Neural cell (in vitro differentiated cells): ENCODE measurements around the gene FAM171A1.

Source experiments
- EZH2 ChIP-seq: fragments of 200-600, 300-800 bp; shearing (Covaris generic), sonication (generic); IDR thresholded peaks from 2 replicates; pipeline ENCODE4 v1.6.1; 2014; ENCODE audit warnings: antibody characterized with exemption, low read length, borderline replicate concordance, mild to moderate bottlenecking; ENCODE audit not compliant: insufficient read depth, poor library complexity, severe bottlenecking
- POLR2AphosphoS5 ChIP-seq: IDR thresholded peaks from 2 replicates; pipeline ENCODE4 v1.6.1; 2012
- RAD21 ChIP-seq: fragments of 450-650 bp; conservative IDR thresholded peaks from 2 replicates; pipeline ENCODE4 v1.6.1; 2014; ENCODE audit warnings: antibody characterized with exemption, mild to moderate bottlenecking, moderate library complexity
- TAF1 ChIP-seq: IDR thresholded peaks from 2 replicates; pipeline ENCODE4 v1.6.1; 2012; ENCODE audit warnings: low read depth
- TF ChIP-seq, protein P1 (sequence below): fragments of 450-650 bp; IDR thresholded peaks from 2 replicates; pipeline ENCODE4 v1.5.1; 2014; ENCODE audit warnings: antibody characterized with exemption, mild to moderate bottlenecking, moderate library complexity; ENCODE audit not compliant: poor library complexity, severe bottlenecking
- TF ChIP-seq, protein P2 (sequence below): IDR thresholded peaks from 2 replicates; pipeline ENCODE4 v1.6.1; 2012; ENCODE audit warnings: borderline replicate concordance

GRCh38 chr10:15416034-15416433 is 44.9 kb upstream of the FAM171A1 start:
- TF ChIP-seq, protein P1, sequence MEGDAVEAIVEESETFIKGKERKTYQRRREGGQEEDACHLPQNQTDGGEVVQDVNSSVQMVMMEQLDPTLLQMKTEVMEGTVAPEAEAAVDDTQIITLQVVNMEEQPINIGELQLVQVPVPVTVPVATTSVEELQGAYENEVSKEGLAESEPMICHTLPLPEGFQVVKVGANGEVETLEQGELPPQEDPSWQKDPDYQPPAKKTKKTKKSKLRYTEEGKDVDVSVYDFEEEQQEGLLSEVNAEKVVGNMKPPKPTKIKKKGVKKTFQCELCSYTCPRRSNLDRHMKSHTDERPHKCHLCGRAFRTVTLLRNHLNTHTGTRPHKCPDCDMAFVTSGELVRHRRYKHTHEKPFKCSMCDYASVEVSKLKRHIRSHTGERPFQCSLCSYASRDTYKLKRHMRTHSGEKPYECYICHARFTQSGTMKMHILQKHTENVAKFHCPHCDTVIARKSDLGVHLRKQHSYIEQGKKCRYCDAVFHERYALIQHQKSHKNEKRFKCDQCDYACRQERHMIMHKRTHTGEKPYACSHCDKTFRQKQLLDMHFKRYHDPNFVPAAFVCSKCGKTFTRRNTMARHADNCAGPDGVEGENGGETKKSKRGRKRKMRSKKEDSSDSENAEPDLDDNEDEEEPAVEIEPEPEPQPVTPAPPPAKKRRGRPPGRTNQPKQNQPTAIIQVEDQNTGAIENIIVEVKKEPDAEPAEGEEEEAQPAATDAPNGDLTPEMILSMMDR = no peak
- TF ChIP-seq POLR2AphosphoS5 = no peak
- no peak for TF ChIP-seq EZH2
- TF ChIP-seq TAF1 = no peak
- TF ChIP-seq RAD21 = no peak
- TF ChIP-seq, protein P2, sequence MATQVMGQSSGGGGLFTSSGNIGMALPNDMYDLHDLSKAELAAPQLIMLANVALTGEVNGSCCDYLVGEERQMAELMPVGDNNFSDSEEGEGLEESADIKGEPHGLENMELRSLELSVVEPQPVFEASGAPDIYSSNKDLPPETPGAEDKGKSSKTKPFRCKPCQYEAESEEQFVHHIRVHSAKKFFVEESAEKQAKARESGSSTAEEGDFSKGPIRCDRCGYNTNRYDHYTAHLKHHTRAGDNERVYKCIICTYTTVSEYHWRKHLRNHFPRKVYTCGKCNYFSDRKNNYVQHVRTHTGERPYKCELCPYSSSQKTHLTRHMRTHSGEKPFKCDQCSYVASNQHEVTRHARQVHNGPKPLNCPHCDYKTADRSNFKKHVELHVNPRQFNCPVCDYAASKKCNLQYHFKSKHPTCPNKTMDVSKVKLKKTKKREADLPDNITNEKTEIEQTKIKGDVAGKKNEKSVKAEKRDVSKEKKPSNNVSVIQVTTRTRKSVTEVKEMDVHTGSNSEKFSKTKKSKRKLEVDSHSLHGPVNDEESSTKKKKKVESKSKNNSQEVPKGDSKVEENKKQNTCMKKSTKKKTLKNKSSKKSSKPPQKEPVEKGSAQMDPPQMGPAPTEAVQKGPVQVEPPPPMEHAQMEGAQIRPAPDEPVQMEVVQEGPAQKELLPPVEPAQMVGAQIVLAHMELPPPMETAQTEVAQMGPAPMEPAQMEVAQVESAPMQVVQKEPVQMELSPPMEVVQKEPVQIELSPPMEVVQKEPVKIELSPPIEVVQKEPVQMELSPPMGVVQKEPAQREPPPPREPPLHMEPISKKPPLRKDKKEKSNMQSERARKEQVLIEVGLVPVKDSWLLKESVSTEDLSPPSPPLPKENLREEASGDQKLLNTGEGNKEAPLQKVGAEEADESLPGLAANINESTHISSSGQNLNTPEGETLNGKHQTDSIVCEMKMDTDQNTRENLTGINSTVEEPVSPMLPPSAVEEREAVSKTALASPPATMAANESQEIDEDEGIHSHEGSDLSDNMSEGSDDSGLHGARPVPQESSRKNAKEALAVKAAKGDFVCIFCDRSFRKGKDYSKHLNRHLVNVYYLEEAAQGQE = no peak
